ACC112 (cell line): ENCODE results near the gene SLC12A7.

ENCODE experiments used
- H2AFZ ChIP-seq: fragments of 200-600 bp; sonication (generic); one replicate; pipeline ENCODE4 v1.6.0; 2017; ENCODE audit warnings: antibody characterized with exemption, low read length; ENCODE audit not compliant: unreplicated experiment
- H3K27ac ChIP-seq: fragments of 200-600 bp; sonication (generic); 2 replicates; pipeline ENCODE4 v1.5.1; 2014; ENCODE audit warnings: low read depth, mild to moderate bottlenecking, antibody characterized with exemption, low read length, moderate library complexity
- H3K27me3 ChIP-seq: fragments of 200-600 bp; sonication (generic); 2 replicates; pipeline ENCODE4 v1.6.1; 2014; ENCODE audit warnings: mild to moderate bottlenecking, antibody characterized with exemption, low read length, moderate library complexity, mixed read lengths; ENCODE audit not compliant: insufficient read depth
- H3K36me3 ChIP-seq: fragments of 200-600 bp; sonication (generic); 2 replicates; pipeline ENCODE4 v1.6.1; 2016; ENCODE audit warnings: mild to moderate bottlenecking, antibody characterized with exemption, low read length, moderate library complexity, mixed read lengths; ENCODE audit not compliant: insufficient read depth
- H3K4me1 ChIP-seq: fragments of 200-600 bp; sonication (generic); one replicate; pipeline ENCODE4 v1.6.1; 2016; ENCODE audit warnings: low read length, mixed read lengths; ENCODE audit not compliant: insufficient read depth, unreplicated experiment, control insufficient read depth
- H3K4me3 ChIP-seq: fragments of 200-600 bp; sonication (generic); 2 replicates; pipeline ENCODE4 v1.5.1; 2014; ENCODE audit warnings: mild to moderate bottlenecking, low read depth, low read length
- H3K79me2 ChIP-seq: fragments of 200-600 bp; sonication (generic); one replicate; pipeline ENCODE4 v1.6.0; 2016; ENCODE audit warnings: low read length; ENCODE audit not compliant: control insufficient read depth, unreplicated experiment, insufficient read depth

Gene SLC12A7

GRCh38 chr5:1035421-1036405 lies 76.2 kb downstream of the SLC12A7 start:
- H2AFZ ChIP-seq = no peak overlapping the region
- no peaks in the 10 kb centered on the region for H3K4me1 ChIP-seq
- H3K27ac ChIP-seq = no peak overlapping the region
- no peaks in the 10 kb centered on the region for H3K36me3 ChIP-seq
- H3K27me3 ChIP-seq = no peaks in the 10 kb centered on the region
- no peaks in the 10 kb centered on the region for H3K79me2 ChIP-seq
- no peak overlapping the region for H3K4me3 ChIP-seq

GRCh38 chr5:1034986-1035385 lies 76.9 kb downstream of the SLC12A7 start:
- Histone ChIP-seq H3K79me2 (no peaks in the 10 kb centered on the region), H3K27me3 (no peaks in the 10 kb centered on the region), H3K4me3 (no peak overlapping the region), H3K4me1 (no peaks in the 10 kb centered on the region), H2AFZ (no peak overlapping the region), H3K36me3 (no peaks in the 10 kb centered on the region), H3K27ac (no peak overlapping the region)

- Histone ChIP-seq H3K4me3 (no peak overlapping the region), H3K36me3 (no peaks in the 10 kb centered on the region), H3K4me1 (no peaks in the 10 kb centered on the region), H2AFZ (no peak overlapping the region), H3K27me3 (no peaks in the 10 kb centered on the region), H3K79me2 (no peaks in the 10 kb centered on the region), H3K27ac (no peak overlapping the region)
Observed at GRCh38 chr5:1034421-1034905, 77.4 kb downstream of the SLC12A7 start.

- no peaks in the 10 kb centered on the region for H3K4me1 ChIP-seq
- no peak overlapping the region for H3K27ac ChIP-seq
- no peaks in the 10 kb centered on the region for H3K36me3 ChIP-seq
- no peak overlapping the region for H2AFZ ChIP-seq
- H3K4me3 ChIP-seq = no peak overlapping the region
- no peaks in the 10 kb centered on the region for H3K79me2 ChIP-seq
- H3K27me3 ChIP-seq = no peaks in the 10 kb centered on the region
Observed at GRCh38 chr5:1033606-1034420, 78.0 kb downstream of the SLC12A7 start.

- no peaks in the 10 kb centered on the region for H3K36me3 ChIP-seq
- no peaks in the 10 kb centered on the region for H3K79me2 ChIP-seq
- no peaks in the 10 kb centered on the region for H3K27me3 ChIP-seq
- no peak overlapping the region for H3K4me3 ChIP-seq
- H3K4me1 ChIP-seq = no peaks in the 10 kb centered on the region
- H2AFZ ChIP-seq = no peak overlapping the region
- no peak overlapping the region for H3K27ac ChIP-seq
Observed at GRCh38 chr5:1033178-1033577, 78.7 kb downstream of the SLC12A7 start.

GRCh38 chr5:1032551-1033027 lies 79.3 kb downstream of the SLC12A7 start:
- no peaks in the 10 kb centered on the region for H3K4me1 ChIP-seq
- H3K4me3 ChIP-seq = no peak overlapping the region
- no peaks in the 10 kb centered on the region for H3K27me3 ChIP-seq
- no peaks in the 10 kb centered on the region for H3K79me2 ChIP-seq
- no peak overlapping the region for H3K27ac ChIP-seq
- H3K36me3 ChIP-seq = no peaks in the 10 kb centered on the region
- no peak overlapping the region for H2AFZ ChIP-seq

GRCh38 chr5:1032011-1032410 lies 79.9 kb downstream of the SLC12A7 start:
- Histone ChIP-seq H3K4me3 (no peak overlapping the region), H2AFZ (no peak overlapping the region), H3K27me3 (no peaks in the 10 kb centered on the region), H3K79me2 (no peaks in the 10 kb centered on the region), H3K27ac (no peak overlapping the region), H3K36me3 (no peaks in the 10 kb centered on the region), H3K4me1 (no peaks in the 10 kb centered on the region)

GRCh38 chr5:1031306-1031959 lies 80.4 kb downstream of the SLC12A7 start:
- Histone ChIP-seq H3K4me1 (no peaks in the 10 kb centered on the region), H3K27me3 (no peaks in the 10 kb centered on the region), H2AFZ (no peak overlapping the region), H3K36me3 (no peaks in the 10 kb centered on the region), H3K4me3 (no peak overlapping the region), H3K79me2 (no peaks in the 10 kb centered on the region), H3K27ac (no peak overlapping the region)

GRCh38 chr5:1030801-1031271 lies 81.0 kb downstream of the SLC12A7 start:
- no peaks in the 10 kb centered on the region for H3K36me3 ChIP-seq
- no peaks in the 10 kb centered on the region for H3K27me3 ChIP-seq

GRCh38 chr5:1029945-1030625 lies 81.8 kb downstream of the SLC12A7 start:
- no peaks in the 10 kb centered on the region for H3K36me3 ChIP-seq
- no peak overlapping the region for H3K4me3 ChIP-seq
- no peaks in the 10 kb centered on the region for H3K27me3 ChIP-seq
- H2AFZ ChIP-seq = no peak overlapping the region
- no peaks in the 10 kb centered on the region for H3K4me1 ChIP-seq
- no peaks in the 10 kb centered on the region for H3K79me2 ChIP-seq
- no peak overlapping the region for H3K27ac ChIP-seq

More at GRCh38 chr5:1030801-1031271, 81.0 kb downstream of the SLC12A7 start:
- Histone ChIP-seq H3K79me2 (no peaks in the 10 kb centered on the region), H3K27ac (no peak overlapping the region), H2AFZ (no peak overlapping the region), H3K4me1 (no peaks in the 10 kb centered on the region), H3K4me3 (no peak overlapping the region)
